ENCODE measurements around the gene DGLUCY.

DNA sequence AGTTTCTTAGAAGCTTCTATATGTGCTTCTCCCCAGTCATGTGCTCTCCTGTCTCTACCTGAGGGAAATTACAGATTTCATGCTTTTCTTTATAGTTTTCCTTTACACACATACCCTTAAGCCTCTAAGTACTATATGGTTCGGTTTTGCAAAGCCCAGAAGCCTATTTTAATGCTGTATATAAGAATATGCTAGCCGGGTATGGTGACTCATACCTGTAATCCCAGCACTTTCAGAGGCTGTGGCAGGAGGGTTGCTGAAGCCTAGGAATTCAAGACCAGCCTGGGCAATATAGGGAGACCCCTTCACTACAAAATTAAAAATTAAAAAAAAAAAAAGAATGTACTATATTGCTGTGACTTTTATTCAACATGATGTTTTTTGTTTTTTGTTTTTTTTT lies 15.4 kb downstream of the DGLUCY start:
- TF ChIP-seq, protein P1, sequence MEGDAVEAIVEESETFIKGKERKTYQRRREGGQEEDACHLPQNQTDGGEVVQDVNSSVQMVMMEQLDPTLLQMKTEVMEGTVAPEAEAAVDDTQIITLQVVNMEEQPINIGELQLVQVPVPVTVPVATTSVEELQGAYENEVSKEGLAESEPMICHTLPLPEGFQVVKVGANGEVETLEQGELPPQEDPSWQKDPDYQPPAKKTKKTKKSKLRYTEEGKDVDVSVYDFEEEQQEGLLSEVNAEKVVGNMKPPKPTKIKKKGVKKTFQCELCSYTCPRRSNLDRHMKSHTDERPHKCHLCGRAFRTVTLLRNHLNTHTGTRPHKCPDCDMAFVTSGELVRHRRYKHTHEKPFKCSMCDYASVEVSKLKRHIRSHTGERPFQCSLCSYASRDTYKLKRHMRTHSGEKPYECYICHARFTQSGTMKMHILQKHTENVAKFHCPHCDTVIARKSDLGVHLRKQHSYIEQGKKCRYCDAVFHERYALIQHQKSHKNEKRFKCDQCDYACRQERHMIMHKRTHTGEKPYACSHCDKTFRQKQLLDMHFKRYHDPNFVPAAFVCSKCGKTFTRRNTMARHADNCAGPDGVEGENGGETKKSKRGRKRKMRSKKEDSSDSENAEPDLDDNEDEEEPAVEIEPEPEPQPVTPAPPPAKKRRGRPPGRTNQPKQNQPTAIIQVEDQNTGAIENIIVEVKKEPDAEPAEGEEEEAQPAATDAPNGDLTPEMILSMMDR (IDR thresholded peaks at IDR 0.05): no peak
- no peak for TF ChIP-seq POLR2A (IDR thresholded peaks at IDR 0.05)
